Spleen (tissue), 11 donors: ENCODE measurements around the gene MIGA1. TPM values are rescaled to one million over a fixed set of nuclear protein-coding genes. Genes with fewer than 3 reads are reported as not detected.

Experiments
- DNase-seq: peaks from one replicate; pipeline ENCODE4 v3.0.0-alpha.2; 2020
- H3K27ac ChIP-seq, 8 donors: fragments of 200-600 bp; sonication (generic) in 7 of 8; 1 replicate in 4 of 8; 2 replicates in 4 of 8; pipeline versions ENCODE4 v1.5.0 to v1.8.0; 2016 to 2021; ENCODE audit warnings: inconsistent platforms in 4 of 8, mild to moderate bottlenecking in 4 of 8, moderate library complexity in 1 of 8
- H3K27me3 ChIP-seq, 7 donors: fragments of 200-600 bp; sonication (generic) in 6 of 7; replicated peaks in 1 of 7; 1 replicate in 4 of 7; 2 replicates in 3 of 7; pipeline versions ENCODE4 v1.5.0 to v1.8.0; 2016 to 2021; ENCODE audit warnings: inconsistent platforms in 3 of 7, mild to moderate bottlenecking in 1 of 7
- H3K36me3 ChIP-seq, 6 donors: fragments of 200-600 bp; sonication (generic) in 5 of 6; 1 replicate in 4 of 6; 2 replicates in 2 of 6; pipeline versions ENCODE4 v1.5.0 to v1.8.0; 2016 to 2021; ENCODE audit warnings: inconsistent platforms in 2 of 6
- H3K4me1 ChIP-seq, 6 donors: fragments of 200-600 bp; sonication (generic) in 5 of 6; 1 replicate in 3 of 6; 2 replicates in 3 of 6; pipeline versions ENCODE4 v1.5.0 to v1.8.0; 2016 to 2021; ENCODE audit warnings: inconsistent platforms in 3 of 6
- H3K4me3 ChIP-seq, 8 donors: fragments of 200-600 bp; sonication (generic) in 7 of 8; 1 replicate in 4 of 8; 2 replicates in 4 of 8; pipeline versions ENCODE4 v1.5.0 to v1.8.0; 2016 to 2021; ENCODE audit warnings: inconsistent platforms in 4 of 8, mild to moderate bottlenecking in 4 of 8, moderate library complexity in 2 of 8
- H3K9me3 ChIP-seq, 8 donors: fragments of 200-600 bp; sonication (generic) in 7 of 8; 1 replicate in 4 of 8; 2 replicates in 4 of 8; pipeline versions ENCODE4 v1.5.0 to v1.8.0; 2016 to 2021; ENCODE audit warnings: inconsistent platforms in 4 of 8
- CTCF ChIP-seq, 11 experiments: fragments of 200-600 bp in 7 of 11; fragments of 450-650 bp in 4 of 11; sonication (generic) in 4 of 11; IDR thresholded peaks in 8 of 11; conservative IDR thresholded peaks in 3 of 11; 1 replicate in 7 of 11; 2 replicates in 4 of 11; pipeline versions ENCODE4 v1.4.0 to v1.8.0; 2016 to 2021; ENCODE audit warnings: antibody characterized with exemption in 11 of 11, inconsistent platforms in 4 of 11, mild to moderate bottlenecking in 1 of 11
- POLR2A ChIP-seq, 3 donors: fragments of 450-650 bp; IDR thresholded peaks; one replicate each; pipeline ENCODE4 v1.5.1; 2017; ENCODE audit warnings: antibody characterized with exemption in 3 of 3, mild to moderate bottlenecking in 1 of 3
- POLR2AphosphoS5 ChIP-seq, 3 donors: sonication (generic); formaldehyde crosslinking; IDR thresholded peaks; one replicate each; pipeline ENCODE4 v1.5.1; 2017; ENCODE audit warnings: antibody characterized with exemption in 3 of 3
- WGBS, 5 donors: extraction: QIAGEN DNeasy Blood & Tissue Kit in 3 of 5; methylation state at CpG; one replicate each; pipeline versions ENCODE4 v1.1.5 to v1.1.7; 2013 to 2018; 5-methylcytosine and 5-hydroxymethylcytosine counted together
- intact Hi-C: fragments of 100-400 bp; cut with DNase I; formaldehyde crosslinking; loops from one replicate; pipeline ENCODE4 v1.15.0; 2023; ENCODE audit warnings: low total_unique reads
- polyA plus RNA-seq, 3 donors: library from polyadenylated mRNA; stranded (reverse); fragments of 200-250 nt; gene quantifications; one replicate each; pipeline ENCODE4 v1.2.1, GENCODE V29; 2013
- total RNA-seq, 7 donors: library from RNA; depleted of rRNA in 3 of 7; stranded (reverse); fragments of >200 nt in 3 of 7; fragmentation: NEBNext Ultra II Directional in 4 of 7; extraction: Animal tissue kit (Norgen Biotek cat#: 25700) in 4 of 7; gene quantifications; one replicate each; pipeline versions ENCODE4 v1.1.0 to v1.2.1, GENCODE V29; 2016 to 2021
- donor health status: healthy with polysubstance abuse.
- donor health status: DM: no; HTN: no; CAD: no; lungs with moderate emphysema.
- donor health status: DM: no; HTN: no; CAD: no.
- donor health status: Bipolar disorder and iron deficiency.
- donor health status: healthy.
- donor health status: DM: no; HTN: no; CAD: no.
- donor health status: DM: yes; HTN: yes; CAD: no.

MIGA1 gene
- total and polyA plus RNA-seq, 10 donors, result 2.4 to 20.2 (median 16.5) TPM

GRCh38 chr1:77828098-77828497 lies 48.6 kb downstream of the MIGA1 start:
- TF ChIP-seq CTCF (IDR thresholded peaks at IDR 0.05 in 8 of 11, conservative IDR thresholded peaks at IDR 0.05 in 3 of 11), result no peak
- WGBS, 5 donors, result 86 to 98% (median 96%) methylated on average over 1 of the region's 1 CpG

GRCh38 chr1:77829851-77830250 lies 50.4 kb downstream of the MIGA1 start:
- Histone ChIP-seq H3K4me1 (peaks cover 0 to 28% (median 9%) of the 10 kb centered on the region in 6 donors), H3K27ac (no peak overlapping the region), H3K4me3 (no peak overlapping the region), H3K36me3 (peaks cover 0 to 57% (median 8%) of the 10 kb centered on the region in 6 donors), H3K27me3 (no peaks in the 10 kb centered on the region), H3K9me3 (no peaks in the 10 kb centered on the region)
- TF ChIP-seq CTCF (IDR thresholded peaks at IDR 0.05 in 8 of 11, conservative IDR thresholded peaks at IDR 0.05 in 3 of 11) (no peak), POLR2AphosphoS5 (IDR thresholded peaks at IDR 0.05) (no peak), POLR2A (IDR thresholded peaks at IDR 0.05) (no peak)
- WGBS, 5 donors, result 63 to 79% (median 68%) methylated on average over 1 of the region's 1 CpG
- intact Hi-C loops, result no loop called here
- no peak for DNase-seq

More at GRCh38 chr1:77828098-77828497, 48.6 kb downstream of the MIGA1 start:
- DNase-seq, result no peak
- Histone ChIP-seq H3K27me3 (no peaks in the 10 kb centered on the region), H3K27ac (no peak overlapping the region), H3K36me3 (peaks cover 0 to 55% (median 10%) of the 10 kb centered on the region in 6 donors), H3K4me3 (no peak overlapping the region), H3K4me1 (peaks cover 0 to 19% (median 7%) of the 10 kb centered on the region in 6 donors), H3K9me3 (no peaks in the 10 kb centered on the region)
- intact Hi-C loops, result no loop called here

GRCh38 chr1:77830946-77831345 lies 51.5 kb downstream of the MIGA1 start:
- Histone ChIP-seq H3K4me3 (no peak overlapping the region), H3K27ac (no peak overlapping the region), H3K27me3 (no peaks in the 10 kb centered on the region), H3K36me3 (peaks cover 0 to 66% (median 8%) of the 10 kb centered on the region in 6 donors), H3K4me1 (peaks cover 0 to 22% (median 8%) of the 10 kb centered on the region in 6 donors), H3K9me3 (no peaks in the 10 kb centered on the region)
- DNase-seq, result no peak
- intact Hi-C loops, result no loop called here
- 95 to 96% (median 96%) methylated on average over 3 of the region's 3 CpGs for WGBS, 5 donors
- TF ChIP-seq CTCF (IDR thresholded peaks at IDR 0.05 in 8 of 11, conservative IDR thresholded peaks at IDR 0.05 in 3 of 11), result no peak
- no peak for TF ChIP-seq POLR2A (IDR thresholded peaks at IDR 0.05)
- no peak for TF ChIP-seq POLR2AphosphoS5 (IDR thresholded peaks at IDR 0.05)

- WGBS, 5 donors, result 84 to 96% (median 90%) methylated on average over 4 of the region's 4 CpGs
- peaks cover 0 to 66% (median 7%) of the 10 kb centered on the region in 6 donors for H3K36me3 ChIP-seq
- H3K27ac ChIP-seq, result peak overlapping the region in 2 of 8 donors; percentile 58 to 63
- H3K4me3 ChIP-seq, result no peak overlapping the region
- H3K27me3 ChIP-seq, result no peaks in the 10 kb centered on the region
- DNase-seq, result no peak
- TF ChIP-seq CTCF (IDR thresholded peaks at IDR 0.05 in 8 of 11, conservative IDR thresholded peaks at IDR 0.05 in 3 of 11) (no peak), POLR2A (IDR thresholded peaks at IDR 0.05) (no peak), POLR2AphosphoS5 (IDR thresholded peaks at IDR 0.05) (no peak)
- intact Hi-C loops, result no loop called here
- peaks cover 0 to 22% (median 8%) of the 10 kb centered on the region in 6 donors for H3K4me1 ChIP-seq
- no peaks in the 10 kb centered on the region for H3K9me3 ChIP-seq
Measured at GRCh38 chr1:77831566-77831965, 52.1 kb downstream of the MIGA1 start.
